GM19455 (cell line): ENCODE measurements around the gene ZNF324.
"Not testable (repeated sequence)": the region's sequence is repeated elsewhere in the genome, so short reads cannot be mapped to it uniquely, and the experiment has no call there.

Experiments used
- ATAC-seq: cut with Tn5 transposase; IDR thresholded peaks from one replicate; pipeline ENCODE4 v1.9.1; 2021; ENCODE audit not compliant: unreplicated experiment

The ZNF324 gene

GRCh38 chr19:58466760-58467589 lies at the start of gene ZNF324:
Gene ZNF324, plus strand, starts transcription at chr19:58467080. Its CDS starts 2,106 bp downstream, at chr19:58469186.
- peak; percentile 72 for ATAC-seq

- no peak for ATAC-seq
Measured at GRCh38 chr19:58428617-58429016, 38.3 kb upstream of the ZNF324 start.

- ATAC-seq, result no peak
Measured at GRCh38 chr19:58429745-58430144, 37.1 kb upstream of the ZNF324 start.

GRCh38 chr19:58434217-58434616 lies 32.7 kb upstream of the ZNF324 start:
- no peak for ATAC-seq

GRCh38 chr19:58439576-58440554 lies 27.0 kb upstream of the ZNF324 start, which contains the start of gene ZNF132:
Gene ZNF132, minus strand, starts transcription at chr19:58440153. Its CDS starts 332 bp downstream, at chr19:58439821.
- peak; percentile 94 for ATAC-seq

GRCh38 chr19:58440556-58440955 lies 26.3 kb upstream of the ZNF324 start:
- no peak for ATAC-seq

- ATAC-seq, result not testable (repeated sequence)
Measured at GRCh38 chr19:58442986-58443385, 23.9 kb upstream of the ZNF324 start.

GRCh38 chr19:58448860-58449259 lies 18.0 kb upstream of the ZNF324 start:
- not testable (repeated sequence) for ATAC-seq

- not testable (repeated sequence) for ATAC-seq
Measured at GRCh38 chr19:58449980-58450379, 16.9 kb upstream of the ZNF324 start.

GRCh38 chr19:58450856-58451357 lies 16.0 kb upstream of the ZNF324 start:
- ATAC-seq, result no peak

- peak; percentile 94 for ATAC-seq
Measured at GRCh38 chr19:58451358-58452101, 15.3 kb upstream of the ZNF324 start, which contains the start of gene ZNF324B. Gene ZNF324B, plus strand, starts transcription at chr19:58451622. Its CDS starts 2,080 bp downstream, at chr19:58453702.

GRCh38 chr19:58453743-58454142 lies 13.1 kb upstream of the ZNF324 start:
- ATAC-seq, result no peak

- no peak for ATAC-seq
Measured at GRCh38 chr19:58455306-58455705, 11.6 kb upstream of the ZNF324 start.

- ATAC-seq, result no peak
Measured at GRCh38 chr19:58456111-58456510, 10.8 kb upstream of the ZNF324 start.

GRCh38 chr19:58460039-58460438 lies 6.8 kb upstream of the ZNF324 start:
- no peak for ATAC-seq

GRCh38 chr19:58466089-58466759 lies 656 bp upstream of the ZNF324 start:
- peak; percentile 27 for ATAC-seq

- no peak for ATAC-seq
Measured at GRCh38 chr19:58468216-58468839, 1.4 kb downstream of the ZNF324 start.

- no peak for ATAC-seq
Measured at GRCh38 chr19:58469241-58470013, 2.5 kb downstream of the ZNF324 start.
